OCI-LY7 (cell line): ENCODE results near the gene NACA. TPM values are rescaled to one million over a fixed set of nuclear protein-coding genes. Genes with fewer than 3 reads are reported as not detected.

ENCODE experiments used
- BruUV-seq: library from RNA; stranded (reverse); fragments of 400-500 nt; replicated peaks from 2 replicates; lab custom pipeline; 2021; lab: Mats Ljungman, UMichigan
- CTCF ChIA-PET: fragments of 300-600 bp; sonication (Branson Sonifier 250); formaldehyde crosslinking; loops from one replicate; lab custom pipeline; 2022; ENCODE audit warnings: antibody characterized with exemption; ENCODE audit not compliant: unreplicated experiment; lab: Charles Lee
- POLR2A ChIA-PET: fragments of 300-600 bp; sonication (Branson Sonifier 250); formaldehyde crosslinking; loops from one replicate; lab custom pipeline; 2022; ENCODE audit warnings: antibody characterized with exemption; lab: Charles Lee
- DNase-seq: peaks from one replicate; pipeline ENCODE4 v3.0.0-alpha.2; 2015; ENCODE audit warnings: low spot score
- H2AFZ ChIP-seq: fragments of 200-600 bp; sonication (generic), shearing (Covaris generic); 2 replicates; pipeline ENCODE4 v1.6.1; 2014; ENCODE audit warnings: mild to moderate bottlenecking, antibody characterized with exemption, low read length, moderate library complexity
- H3K27ac ChIP-seq: fragments of 200-600 bp; sonication (generic); 2 replicates; pipeline ENCODE4 v1.5.1; 2014; ENCODE audit warnings: mixed run types, low read depth, mild to moderate bottlenecking, moderate library complexity, low read length, inconsistent platforms; ENCODE audit not compliant: poor library complexity, severe bottlenecking
- H3K36me3 ChIP-seq: fragments of 200-600 bp; sonication (generic); 2 replicates; pipeline ENCODE4 v1.6.1; 2014; ENCODE audit warnings: mild to moderate bottlenecking, antibody characterized with exemption, low read length, moderate library complexity, mixed read lengths; ENCODE audit not compliant: insufficient read depth
- H3K4me1 ChIP-seq: fragments of 200-600 bp; sonication (generic); 2 replicates; pipeline ENCODE4 v1.5.1; 2014; ENCODE audit warnings: mild to moderate bottlenecking, low read length; ENCODE audit not compliant: insufficient read depth, poor library complexity, severe bottlenecking
- H3K4me2 ChIP-seq: fragments of 200-600 bp; sonication (generic); 2 replicates; pipeline ENCODE4 v1.6.1; 2014; ENCODE audit warnings: mild to moderate bottlenecking, low read length
- H3K4me3 ChIP-seq: fragments of 200-600 bp; sonication (generic); 2 replicates; pipeline ENCODE4 v1.5.1; 2014; ENCODE audit warnings: mild to moderate bottlenecking, low read depth, low read length; ENCODE audit not compliant: poor library complexity, severe bottlenecking
- H3K79me2 ChIP-seq: fragments of 200-600 bp; sonication (generic); 2 replicates; pipeline ENCODE4 v1.6.1; 2016; ENCODE audit warnings: low read depth, mild to moderate bottlenecking, low read length, moderate library complexity, mixed read lengths; ENCODE audit not compliant: insufficient read depth
- H3K9me2 ChIP-seq: fragments of 200-600 bp; sonication (generic); 2 replicates; pipeline ENCODE4 v1.6.1; 2016; ENCODE audit warnings: mild to moderate bottlenecking, low read length, mixed read lengths; ENCODE audit not compliant: insufficient read depth
- H3K9me3 ChIP-seq: fragments of 200-600 bp; sonication (generic); 2 replicates; pipeline ENCODE4 v1.6.1; 2014; ENCODE audit warnings: mild to moderate bottlenecking, mixed run types, low read length, mixed read lengths
- H4K20me1 ChIP-seq: fragments of 200-600 bp; sonication (generic); 2 replicates; pipeline ENCODE4 v1.6.1; 2014; ENCODE audit warnings: mild to moderate bottlenecking, antibody characterized with exemption, low read length, moderate library complexity, mixed read lengths; ENCODE audit not compliant: insufficient read depth
- EZH2phosphoT487 ChIP-seq: fragments of 200-600 bp; sonication (generic); IDR thresholded peaks from 2 replicates; pipeline ENCODE4 v1.6.1; 2018; ENCODE audit warnings: low read depth, borderline replicate concordance, mild to moderate bottlenecking, mixed run types, antibody characterized with exemption, low read length, moderate library complexity, mixed read lengths
- intact Hi-C: fragments of 100-400 bp; cut with micrococcal nuclease; formaldehyde crosslinking; loops from one replicate; pipeline ENCODE4 v1.10.0; 2022; ENCODE audit not compliant: unreplicated experiment
- small RNA-seq: library from RNA; depleted of rRNA; stranded (forward); fragments of <200 nt; gene quantifications from one replicate; pipeline ENCODE3, GENCODE V24; 2014
- total RNA-seq, 2 experiments: library from RNA; depleted of rRNA in 1 of 2; stranded (reverse); fragments of >200 nt in 1 of 2; shearing (Covaris generic) in 1 of 2; gene quantifications; 2 replicates each; pipeline ENCODE4 v1.2.3, GENCODE V29; 2014 to 2022
- TF ChIP-seq, protein P1 (sequence below): fragments of 200-600 bp; sonication (generic); conservative IDR thresholded peaks from 2 replicates; pipeline ENCODE4 v1.5.1; 2014; ENCODE audit warnings: mild to moderate bottlenecking, antibody characterized with exemption, low read length, moderate library complexity, mixed read lengths

Gene NACA
- total RNA-seq, 2 experiments from 2014 or later, result 892 to 1,723 TPM

DNA sequence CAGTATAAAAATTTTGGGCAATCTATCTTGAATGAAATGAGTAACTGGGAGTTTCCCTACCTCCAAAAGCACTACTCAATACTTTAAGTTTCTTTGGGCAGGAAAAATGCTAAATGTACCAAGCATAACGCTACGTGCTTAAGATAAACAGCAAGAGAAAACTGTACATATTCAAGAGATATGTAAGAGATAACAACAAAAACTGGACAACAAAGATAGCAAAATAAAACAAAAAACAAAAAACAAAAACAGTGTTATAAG lies 57.0 kb downstream of the NACA start:
- Histone ChIP-seq H3K9me2 (no peaks in the 10 kb centered on the region), H4K20me1 (peaks cover 15% of the 10 kb centered on the region; the same call in 1 of the 2 replicates), H3K9me3 (no peaks in the 10 kb centered on the region), H3K4me3 (no peak overlapping the region), H3K27ac (no peak overlapping the region), H3K79me2 (peaks cover 52% of the 10 kb centered on the region), H3K4me2 (no peak overlapping the region), H3K4me1 (no peaks in the 10 kb centered on the region), H3K36me3 (peaks cover 100% of the 10 kb centered on the region), H2AFZ (no peak overlapping the region)
- ChIA-PET POLR2A (interaction anchor here (0.6 to 1.4 kb wide), 5 partner anchors 9 to 381 kb away, joined by 3 to 8 read pairs (median 4); no protein-coding TSS in a partner anchor), CTCF (no interaction called here)
- intact Hi-C loops, result no loop called here
- no peak for DNase-seq
- no peak for TF ChIP-seq EZH2phosphoT487
- TF ChIP-seq, protein P1, sequence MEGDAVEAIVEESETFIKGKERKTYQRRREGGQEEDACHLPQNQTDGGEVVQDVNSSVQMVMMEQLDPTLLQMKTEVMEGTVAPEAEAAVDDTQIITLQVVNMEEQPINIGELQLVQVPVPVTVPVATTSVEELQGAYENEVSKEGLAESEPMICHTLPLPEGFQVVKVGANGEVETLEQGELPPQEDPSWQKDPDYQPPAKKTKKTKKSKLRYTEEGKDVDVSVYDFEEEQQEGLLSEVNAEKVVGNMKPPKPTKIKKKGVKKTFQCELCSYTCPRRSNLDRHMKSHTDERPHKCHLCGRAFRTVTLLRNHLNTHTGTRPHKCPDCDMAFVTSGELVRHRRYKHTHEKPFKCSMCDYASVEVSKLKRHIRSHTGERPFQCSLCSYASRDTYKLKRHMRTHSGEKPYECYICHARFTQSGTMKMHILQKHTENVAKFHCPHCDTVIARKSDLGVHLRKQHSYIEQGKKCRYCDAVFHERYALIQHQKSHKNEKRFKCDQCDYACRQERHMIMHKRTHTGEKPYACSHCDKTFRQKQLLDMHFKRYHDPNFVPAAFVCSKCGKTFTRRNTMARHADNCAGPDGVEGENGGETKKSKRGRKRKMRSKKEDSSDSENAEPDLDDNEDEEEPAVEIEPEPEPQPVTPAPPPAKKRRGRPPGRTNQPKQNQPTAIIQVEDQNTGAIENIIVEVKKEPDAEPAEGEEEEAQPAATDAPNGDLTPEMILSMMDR, result no peak
- no TSS peak for BruUV-seq

Small RNA genes within 50 kb of the gene (small RNA-seq; reads per million reads assigned to genes)
- gene RN7SL809P, result not detected

Other genes starting within 250 kb of the NACA start
- gene GLS2, start 237.1 kb downstream of the NACA start, total RNA-seq (2014; rRNA removed; shearing (Covaris generic)), result not detected in 2 replicates
- gene GLS2, start 237.1 kb downstream of the NACA start, total RNA-seq (2022), result not detected in 2 replicates
- 0.32 and 2.2 TPM in 2 replicates for gene RBMS2, start 203.5 kb downstream of the NACA start, total RNA-seq (2014; rRNA removed; shearing (Covaris generic))
- gene RBMS2, start 203.5 kb downstream of the NACA start, total RNA-seq (2022), result 0.27 and 1.1 TPM in 2 replicates
- gene BAZ2A, start 95.0 kb downstream of the NACA start, total RNA-seq (2014; rRNA removed; shearing (Covaris generic)), result 37.5 and 40.6 TPM in 2 replicates
- gene BAZ2A, start 95.0 kb downstream of the NACA start, total RNA-seq (2022), result 139 and 153 TPM in 2 replicates
- gene ATP5F1B, start 79.3 kb downstream of the NACA start, total RNA-seq (2014; rRNA removed; shearing (Covaris generic)), result 348 and 385 TPM in 2 replicates
- 732 and 737 TPM in 2 replicates for gene ATP5F1B, start 79.3 kb downstream of the NACA start, total RNA-seq (2022)
- gene PTGES3, start 37.0 kb downstream of the NACA start, total RNA-seq (2014; rRNA removed; shearing (Covaris generic)), result 77.3 and 91.2 TPM in 2 replicates
- 231 and 269 TPM in 2 replicates for gene PTGES3, start 37.0 kb downstream of the NACA start, total RNA-seq (2022)
- gene PRIM1, start 27.0 kb upstream of the NACA start, total RNA-seq (2014; rRNA removed; shearing (Covaris generic)), result 17.1 and 20.4 TPM in 2 replicates
- gene PRIM1, start 27.0 kb upstream of the NACA start, total RNA-seq (2022), result 49.5 and 53.5 TPM in 2 replicates
- gene HSD17B6, start 38.0 kb upstream of the NACA start, total RNA-seq (2014; rRNA removed; shearing (Covaris generic)), result 1.2 and 1.4 TPM in 2 replicates
- 6.0 and 6.6 TPM in 2 replicates for gene HSD17B6, start 38.0 kb upstream of the NACA start, total RNA-seq (2022)
- gene SDR9C7, start 209.1 kb upstream of the NACA start, total RNA-seq (2014; rRNA removed; shearing (Covaris generic)), result not detected in 2 replicates
- gene SDR9C7, start 209.1 kb upstream of the NACA start, total RNA-seq (2022), result not detected in 2 replicates
- gene RDH16, start 232.3 kb upstream of the NACA start, total RNA-seq (2014; rRNA removed; shearing (Covaris generic)), result 0.06 and 0.15 TPM in 2 replicates
- 0.13 and 0.41 TPM in 2 replicates for gene RDH16, start 232.3 kb upstream of the NACA start, total RNA-seq (2022)